Liver (tissue), 3 donors: ENCODE measurements around the gene MADD.

Source experiments
- ATF3 ChIP-seq: IDR thresholded peaks from 2 replicates; pipeline ENCODE4 v1.6.1; 2016; ENCODE audit warnings: antibody characterized with exemption
- CTCF ChIP-seq: fragments of 150-350 bp; IDR thresholded peaks from 2 replicates; pipeline ENCODE4 v1.5.1; 2017; ENCODE audit warnings: improper control_type of control experiment, low read depth, low read length; ENCODE audit not compliant: missing input control
- JUND ChIP-seq, 2 donors: IDR thresholded peaks; 2 replicates each; pipeline ENCODE4 v1.6.1; 2016; ENCODE audit warnings: antibody characterized with exemption in 2 of 2
- RAD21 ChIP-seq, 2 donors: IDR thresholded peaks; 2 replicates each; pipeline ENCODE4 v1.6.1; 2016; ENCODE audit warnings: antibody characterized with exemption in 2 of 2, mild to moderate bottlenecking in 2 of 2
- TAF1 ChIP-seq: conservative IDR thresholded peaks from 2 replicates; pipeline ENCODE4 v1.6.1; 2016; ENCODE audit warnings: antibody characterized with exemption, mild to moderate bottlenecking
- donor health status: healthy.
- donor health status: healthy.

DNA sequence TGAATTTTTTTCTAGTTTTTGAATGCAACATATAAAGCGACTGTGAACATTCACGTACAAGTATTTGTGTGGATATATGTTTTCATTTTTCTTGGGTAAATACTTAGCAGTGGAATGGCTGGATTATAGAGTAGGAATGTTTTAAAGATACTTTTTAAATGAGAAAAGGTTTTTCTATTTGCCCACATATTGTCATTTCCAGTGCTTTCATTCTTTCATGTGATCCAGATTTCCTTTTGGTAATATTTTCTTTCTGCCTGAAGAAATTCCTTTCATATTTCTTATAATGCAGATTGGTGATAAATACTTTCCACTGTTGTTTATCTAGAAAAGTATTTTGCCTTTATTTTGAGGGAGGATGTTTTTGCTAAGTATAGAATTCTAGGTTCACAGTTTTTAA lies 47.2 kb upstream of the MADD start:
- no peak for TF ChIP-seq ATF3
- no peak for TF ChIP-seq CTCF
- no peak for TF ChIP-seq RAD21 (IDR thresholded peaks at IDR 0.05)
- no peak for TF ChIP-seq JUND (IDR thresholded peaks at IDR 0.05)
- TF ChIP-seq TAF1, result no peak
